Small intestine (tissue), 16 donors: ENCODE results near the gene DYRK3. TPM values are rescaled to one million over a fixed set of nuclear protein-coding genes. Genes with fewer than 3 reads are reported as not detected.

Source experiments
- DNase-seq, 2 donors: peaks; one replicate each; pipeline versions ENCODE4 v3.0.0 to v3.0.0-alpha.2; 2013
- FAIRE-seq: peaks from 2 replicates; lab custom pipeline; 2012; peaks lifted over from hg19 to GRCh38; lab: Jason Lieb, UNC
- H3K27ac ChIP-seq, 3 donors: one replicate each; pipeline ENCODE4 v1.5.1; 2013; ENCODE audit warnings: low read length in 2 of 3, mild to moderate bottlenecking in 2 of 3, control low read depth in 1 of 3, inconsistent platforms in 1 of 3, low read depth in 1 of 3, moderate library complexity in 1 of 3
- H3K27me3 ChIP-seq, 3 donors: one replicate each; pipeline ENCODE4 v1.6.1; 2013; ENCODE audit warnings: low read length in 3 of 3, inconsistent platforms in 1 of 3; ENCODE audit not compliant: control insufficient read depth in 3 of 3, insufficient read depth in 3 of 3
- H3K36me3 ChIP-seq, 3 donors: one replicate each; pipeline ENCODE4 v1.6.1; 2013; ENCODE audit warnings: low read length in 3 of 3, inconsistent platforms in 1 of 3, low read depth in 1 of 3, mild to moderate bottlenecking in 1 of 3, moderate library complexity in 1 of 3; ENCODE audit not compliant: control insufficient read depth in 3 of 3, insufficient read depth in 2 of 3
- H3K4me1 ChIP-seq, 3 donors: one replicate each; pipeline ENCODE4 v1.6.1; 2013; ENCODE audit warnings: low read length in 2 of 3, inconsistent platforms in 1 of 3, low read depth in 1 of 3, mild to moderate bottlenecking in 1 of 3, moderate library complexity in 1 of 3; ENCODE audit not compliant: control insufficient read depth in 3 of 3, insufficient read depth in 2 of 3
- H3K4me3 ChIP-seq, 3 donors: one replicate each; pipeline ENCODE4 v1.5.1; 2013; ENCODE audit warnings: low read length in 3 of 3, control low read depth in 1 of 3, inconsistent platforms in 1 of 3, low read depth in 1 of 3, mild to moderate bottlenecking in 1 of 3, moderate library complexity in 1 of 3
- H3K9me3 ChIP-seq, 2 donors: one replicate each; pipeline ENCODE4 v1.6.1; 2013; ENCODE audit warnings: low read depth in 1 of 2, low read length in 1 of 2; ENCODE audit not compliant: control insufficient read depth in 2 of 2, insufficient read depth in 1 of 2
- WGBS, 3 donors: extraction: QIAGEN DNeasy Blood & Tissue Kit; methylation state at CpG; one replicate each; pipeline ENCODE4 v1.1.7; 2013; 5-methylcytosine and 5-hydroxymethylcytosine counted together
- long read RNA-seq, 10 donors: transcript quantifications; one replicate each; lab custom pipeline, GENCODE V29; 2026
- polyA plus RNA-seq, 4 donors: library from polyadenylated mRNA; stranded (reverse) in 3 of 4; unstranded in 1 of 4; fragments of 200-250 nt in 3 of 4; fragments of 120-200 nt in 1 of 4; gene quantifications; one replicate each; pipeline versions ENCODE4 v1.2.1 to v1.2.3, GENCODE V29; 2013
- donor health status: healthy with polysubstance abuse.
- donor health status: control.
- donor health status: control.
- donor health status: Bipolar disorder and iron deficiency.
- donor health status: healthy.

DYRK3 gene
- polyA plus RNA-seq, result 1 to 10 TPM in 2 of 4 donors, under 1 TPM in 2; 0.45 to 1.7 (median 1.1) TPM
- long read RNA-seq, donor 1, result 0 reads
- long read RNA-seq, donor 2, partial matches to known transcripts, result 0 of 1 reads
- long read RNA-seq, donor 2, other reads (novel, unspliced or antisense), result 0 of 1 reads
- long read RNA-seq, donor 3, result 0 reads
- long read RNA-seq, donor 4, result 0 reads
- long read RNA-seq, donor 5, result 0 reads
- long read RNA-seq, donor 6, partial matches to known transcripts, result 0 of 2 reads
- long read RNA-seq, donor 6, other reads (novel, unspliced or antisense), result 0 of 2 reads
- long read RNA-seq, donor 7, result 0 reads
- long read RNA-seq, donor 8, result 0 reads
- long read RNA-seq, donor 9, result 0 reads
- long read RNA-seq, donor 10, result 0 reads

- Histone ChIP-seq H3K9me3 (no peaks in the 10 kb centered on the region), H3K36me3 (no peaks in the 10 kb centered on the region), H3K4me3 (peak within 1 kb of the TSS; percentile 61 to 80 (median 69)), H3K27ac (peak within 1 kb of the TSS; percentile 2 to 90 (median 44)), H3K27me3 (peaks cover 0 to 7% (median 0%) of the 10 kb centered on the region in 3 donors), H3K4me1 (peaks cover 0 to 15% (median 0%) of the 10 kb centered on the region in 3 donors)
- no peak for FAIRE-seq
- DNase-seq, result peak; percentile 93 to 96
- 0 to 1% (median 1%) methylated on average over 64 to 84 of the region's 84 CpGs for whole genome bisulfite sequencing, 3 donors
These were observed at the start of gene DYRK3 for GRCh38 chr1:206635080-206635977. Gene DYRK3 (plus strand): TSS chr1:206635536. CDS start chr1:206635704, 168 bp downstream.

DNA sequence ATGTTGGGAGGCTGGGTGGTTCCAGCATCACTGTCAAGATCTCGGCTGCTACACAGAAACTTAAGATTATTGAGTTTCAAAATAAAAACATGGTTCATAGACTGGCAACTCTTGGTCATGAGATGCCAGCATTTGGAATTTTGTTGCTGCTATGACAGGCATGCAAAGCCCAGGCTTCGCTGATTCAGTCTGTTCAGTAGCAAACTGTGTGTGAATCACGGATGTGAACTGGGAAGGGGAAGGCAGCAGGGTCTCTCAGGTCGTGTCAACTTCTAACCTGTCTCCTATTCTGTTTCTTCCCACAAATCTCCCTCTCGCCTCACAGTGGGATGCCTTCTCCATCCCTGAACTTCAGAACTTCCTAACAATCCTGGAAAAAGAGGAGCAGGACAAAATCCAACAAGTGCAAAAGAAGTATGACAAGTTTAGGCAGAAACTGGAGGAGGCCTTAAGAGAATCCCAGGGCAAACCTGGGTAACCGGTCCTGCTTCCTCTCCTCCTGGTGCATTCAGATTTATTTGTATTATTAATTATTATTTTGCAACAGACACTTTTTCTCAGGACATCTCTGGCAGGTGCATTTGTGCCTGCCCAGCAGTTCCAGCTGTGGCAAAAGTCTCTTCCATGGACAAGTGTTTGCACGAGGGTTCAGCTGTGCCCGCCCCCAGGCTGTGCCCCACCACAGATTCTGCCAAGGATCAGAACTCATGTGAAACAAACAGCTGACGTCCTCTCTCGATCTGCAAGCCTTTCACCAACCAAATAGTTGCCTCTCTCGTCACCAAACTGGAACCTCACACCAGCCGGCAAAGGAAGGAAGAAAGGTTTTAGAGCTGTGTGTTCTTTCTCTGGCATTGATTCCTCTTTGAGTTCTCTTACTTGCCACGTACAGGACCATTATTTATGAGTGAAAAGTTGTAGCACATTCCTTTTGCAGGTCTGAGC is 48.6 kb upstream of the DYRK3 start:
- Histone ChIP-seq H3K4me3 (no peak overlapping the region), H3K27me3 (no peaks in the 10 kb centered on the region), H3K36me3 (peaks cover 0 to 48% (median 5%) of the 10 kb centered on the region in 3 donors), H3K27ac (peak overlapping the region in 1 of 3 donors; percentile 6), H3K4me1 (peaks cover 0 to 5% (median 0%) of the 10 kb centered on the region in 3 donors), H3K9me3 (no peaks in the 10 kb centered on the region)
- FAIRE-seq (no peak), DNase-seq (no peak)
- WGBS, 3 donors, result 76 to 81% (median 80%) methylated on average over 13 of the region's 13 CpGs

- peaks cover 0 to 5% (median 0%) of the 10 kb centered on the region in 3 donors for H3K4me1 ChIP-seq
- DNase-seq (no peak), FAIRE-seq (no peak)
- no peak overlapping the region for H3K27ac ChIP-seq
- H3K36me3 ChIP-seq, result peaks cover 4 to 58% (median 5%) of the 10 kb centered on the region in 3 donors
- H3K4me3 ChIP-seq, result no peak overlapping the region
- H3K27me3 ChIP-seq, result no peaks in the 10 kb centered on the region
- WGBS, 3 donors, result 90 to 94% (median 93%) methylated on average over 14 of the region's 14 CpGs
- no peaks in the 10 kb centered on the region for H3K9me3 ChIP-seq
These were observed 47.4 kb upstream of the DYRK3 start for GRCh38 chr1:206587904-206588303.

DNA sequence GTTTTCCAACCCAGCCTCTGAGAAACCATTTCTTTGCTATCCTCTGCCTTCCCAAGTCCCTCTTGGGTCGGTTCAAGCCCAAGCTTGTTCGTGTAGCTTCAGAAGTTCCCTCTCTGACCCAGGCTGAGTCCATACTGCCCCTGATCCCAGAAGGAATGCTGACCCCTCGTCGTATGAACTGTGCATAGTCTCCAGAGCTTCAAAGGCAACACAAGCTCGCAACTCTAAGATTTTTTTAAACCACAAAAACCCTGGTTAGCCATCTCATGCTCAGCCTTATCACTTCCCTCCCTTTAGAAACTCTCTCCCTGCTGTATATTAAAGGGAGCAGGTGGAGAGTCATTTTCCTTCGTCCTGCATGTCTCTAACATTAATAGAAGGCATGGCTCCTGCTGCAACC is 46.8 kb upstream of the DYRK3 start:
- H3K4me1 ChIP-seq, result peaks cover 0 to under 1% (median 0%) of the 10 kb centered on the region in 3 donors
- FAIRE-seq, result no peak
- H3K9me3 ChIP-seq, result no peaks in the 10 kb centered on the region
- H3K4me3 ChIP-seq, result no peak overlapping the region
- 79 to 90% (median 79%) methylated on average over 6 of the region's 6 CpGs for WGBS, 3 donors
- H3K36me3 ChIP-seq, result peaks cover 4 to 60% (median 5%) of the 10 kb centered on the region in 3 donors
- no peaks in the 10 kb centered on the region for H3K27me3 ChIP-seq
- no peak for DNase-seq
- H3K27ac ChIP-seq, result no peak overlapping the region

DNA sequence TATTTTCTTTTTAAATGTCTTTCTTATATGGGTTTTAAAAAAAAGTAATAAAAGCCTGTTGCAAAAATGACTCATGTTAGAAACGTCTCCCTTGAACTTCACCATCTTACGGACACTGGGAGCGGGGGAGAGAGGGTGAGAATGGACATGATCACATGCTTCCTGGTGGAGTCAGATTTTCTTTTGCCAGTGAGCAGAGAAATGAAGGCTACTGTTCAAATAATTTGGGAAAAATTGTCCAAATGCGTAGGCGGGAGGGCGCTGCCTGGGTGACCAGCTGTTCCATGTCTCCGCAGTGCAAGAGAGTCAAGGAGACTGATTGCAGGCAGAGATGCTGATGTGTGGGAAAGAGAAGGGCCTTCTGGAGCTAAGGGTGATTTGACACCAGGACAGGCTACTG is 46.1 kb upstream of the DYRK3 start:
- H3K4me1 ChIP-seq, result no peaks in the 10 kb centered on the region
- no peak overlapping the region for H3K27ac ChIP-seq
- H3K27me3 ChIP-seq, result no peaks in the 10 kb centered on the region
- H3K36me3 ChIP-seq, result peaks cover 4 to 63% (median 4%) of the 10 kb centered on the region in 3 donors
- 78 to 82% (median 81%) methylated on average over 7 of the region's 7 CpGs for WGBS, 3 donors
- H3K9me3 ChIP-seq, result no peaks in the 10 kb centered on the region
- FAIRE-seq, result no peak
- H3K4me3 ChIP-seq, result no peak overlapping the region
- no peak for DNase-seq

GRCh38 chr1:206590025-206590758 is 45.1 kb upstream of the DYRK3 start:
- FAIRE-seq (no peak), DNase-seq (peak in 1 of 2 donors; percentile 48)
- WGBS, 3 donors, result 47 to 52% (median 47%) methylated on average over 8 of the region's 8 CpGs
- Histone ChIP-seq H3K4me1 (no peaks in the 10 kb centered on the region), H3K4me3 (no peak overlapping the region), H3K9me3 (no peaks in the 10 kb centered on the region), H3K27me3 (no peaks in the 10 kb centered on the region), H3K36me3 (peaks cover 2 to 63% (median 7%) of the 10 kb centered on the region in 3 donors), H3K27ac (peak overlapping the region in 1 of 3 donors; percentile 45)

GRCh38 chr1:206591226-206591625 is 44.1 kb upstream of the DYRK3 start:
- Histone ChIP-seq H3K9me3 (no peaks in the 10 kb centered on the region), H3K4me1 (no peaks in the 10 kb centered on the region), H3K27me3 (no peaks in the 10 kb centered on the region), H3K27ac (no peak overlapping the region), H3K36me3 (peaks cover 7 to 58% (median 9%) of the 10 kb centered on the region in 3 donors), H3K4me3 (no peak overlapping the region)
- FAIRE-seq, result no peak
- WGBS, 3 donors, result 85 to 93% (median 89%) methylated on average over 5 of the region's 5 CpGs
- DNase-seq, result no peak
